IMR-90 (cell line): ENCODE data around the gene ATP1A4. TPM values are rescaled to one million over a fixed set of nuclear protein-coding genes. Genes with fewer than 3 reads are reported as not detected.

Source experiments
- ATAC-seq: fragments of 200-7000 bp; cut with Tn5 transposase; 2 replicates; pipeline ENCODE4 v1.9.1; 2020; ENCODE audit warnings: low read depth, mild to moderate bottlenecking, moderate library complexity
- BruUV-seq: library from RNA; stranded (reverse); fragments of 400-500 nt; replicated peaks from 2 replicates; lab custom pipeline; 2021; lab: Mats Ljungman, UMichigan
- CTCF ChIA-PET: fragments of 300-600 bp; formaldehyde crosslinking; extraction: SDS; loops from one replicate; lab custom pipeline; 2021; ENCODE audit warnings: antibody characterized with exemption; lab: Yijun Ruan, JAX
- POLR2A ChIA-PET: fragments of 300-600 bp; sonication (Branson Sonifier 250); formaldehyde crosslinking; loops from one replicate; lab custom pipeline; 2022; ENCODE audit warnings: antibody characterized with exemption; ENCODE audit not compliant: unreplicated experiment; lab: Charles Lee
- DNase-seq: peaks from one replicate; pipeline ENCODE4 v3.0.0; 2013
- H2AFZ ChIP-seq: replicated peaks from 2 replicates; pipeline ENCODE3; 2013; ENCODE audit warnings: low read length, mild to moderate bottlenecking; ENCODE audit not compliant: poor library complexity
- H2AK5ac ChIP-seq: 2 replicates; pipeline ENCODE4 v1.6.1; 2013; ENCODE audit warnings: low read depth, low read length, inconsistent platforms
- H2AK9ac ChIP-seq: replicated peaks from 2 replicates; pipeline ENCODE3; 2013; ENCODE audit warnings: mild to moderate bottlenecking, low read depth, low read length, moderate library complexity; ENCODE audit not compliant: poor library complexity
- H2BK120ac ChIP-seq: 2 replicates; pipeline ENCODE4 v1.6.1; 2013; ENCODE audit warnings: low read depth, low read length, inconsistent platforms
- H2BK15ac ChIP-seq: 3 replicates; pipeline ENCODE4 v1.6.1; 2013; ENCODE audit warnings: low read depth, low read length, inconsistent platforms
- H2BK20ac ChIP-seq: 2 replicates; pipeline ENCODE4 v1.6.1; 2013; ENCODE audit warnings: low read depth, mild to moderate bottlenecking, inconsistent platforms, low read length, moderate library complexity
- H2BK5ac ChIP-seq: 2 replicates; pipeline ENCODE4 v1.6.1; 2013; ENCODE audit warnings: mild to moderate bottlenecking, low read depth, low read length, inconsistent platforms; ENCODE audit not compliant: poor library complexity, severe bottlenecking
- H3K14ac ChIP-seq: replicated peaks from 2 replicates; pipeline ENCODE4 v1.6.1; 2013; ENCODE audit warnings: low read depth, low read length, inconsistent platforms
- H3K18ac ChIP-seq: 2 replicates; pipeline ENCODE4 v1.6.1; 2013; ENCODE audit warnings: low read depth, low read length, control low read depth
- H3K23ac ChIP-seq: 2 replicates; pipeline ENCODE4 v1.6.1; 2013; ENCODE audit warnings: low read depth, low read length, inconsistent platforms
- H3K27ac ChIP-seq: 2 replicates; pipeline ENCODE4 v1.5.1; 2013; ENCODE audit warnings: mild to moderate bottlenecking, control low read depth, low read length; ENCODE audit not compliant: insufficient read depth
- H3K27me3 ChIP-seq: 2 replicates; pipeline ENCODE4 v1.6.1; 2013; ENCODE audit warnings: low read length; ENCODE audit not compliant: control insufficient read depth, insufficient read depth
- H3K36me3 ChIP-seq: 2 replicates; pipeline ENCODE4 v1.6.1; 2013; ENCODE audit warnings: low read length, mixed read lengths; ENCODE audit not compliant: control insufficient read depth, insufficient read depth
- H3K4ac ChIP-seq: 2 replicates; pipeline ENCODE4 v1.6.1; 2013; ENCODE audit warnings: low read depth, low read length, inconsistent platforms
- H3K4me1 ChIP-seq: 2 replicates; pipeline ENCODE4 v1.6.1; 2013; ENCODE audit warnings: low read length, mixed read lengths; ENCODE audit not compliant: control insufficient read depth, insufficient read depth
- H3K4me2 ChIP-seq: 2 replicates; pipeline ENCODE4 v1.6.1; 2013; ENCODE audit warnings: low read depth, mild to moderate bottlenecking, control low read depth, low read length, moderate library complexity
- H3K4me3 ChIP-seq: 2 replicates; pipeline ENCODE4 v1.5.1; 2013; ENCODE audit warnings: low read depth, mild to moderate bottlenecking, control low read depth, low read length, moderate library complexity; ENCODE audit not compliant: insufficient read depth
- H3K56ac ChIP-seq: 2 replicates; pipeline ENCODE4 v1.6.1; 2013; ENCODE audit warnings: low read length, inconsistent platforms; ENCODE audit not compliant: insufficient read depth; ENCODE audit errors: extremely low read depth
- H3K79me1 ChIP-seq, 2 experiments: 2 replicates each; pipeline ENCODE4 v1.6.1; 2013; ENCODE audit warnings: low read length in 2 of 2, inconsistent platforms in 1 of 2, low read depth in 1 of 2
- H3K9ac ChIP-seq: 2 replicates; pipeline ENCODE4 v1.6.1; 2013; ENCODE audit warnings: low read depth, low read length, control low read depth
- H3K9me1 ChIP-seq: 2 replicates; pipeline ENCODE4 v1.6.1; 2013; ENCODE audit warnings: low read length, inconsistent platforms; ENCODE audit not compliant: insufficient read depth
- H3K9me3 ChIP-seq: 2 replicates; pipeline ENCODE4 v1.6.1; 2013; ENCODE audit warnings: low read length; ENCODE audit not compliant: control insufficient read depth, insufficient read depth
- H4K20me1 ChIP-seq: 2 replicates; pipeline ENCODE4 v1.6.1; 2013; ENCODE audit warnings: low read length, inconsistent platforms; ENCODE audit not compliant: insufficient read depth
- H4K5ac ChIP-seq: 2 replicates; pipeline ENCODE4 v1.6.1; 2013; ENCODE audit warnings: mild to moderate bottlenecking, low read depth, low read length, control low read depth
- H4K8ac ChIP-seq, 2 experiments: 2 replicates each; pipeline ENCODE4 v1.6.1; 2013; ENCODE audit warnings: low read depth in 2 of 2, low read length in 2 of 2, control low read depth in 1 of 2, inconsistent platforms in 1 of 2
- H4K91ac ChIP-seq: 2 replicates; pipeline ENCODE4 v1.6.1; 2013; ENCODE audit warnings: low read depth, low read length, inconsistent platforms; ENCODE audit not compliant: insufficient read depth
- FOS ChIP-seq: fragments of 150-350 bp; IDR thresholded peaks from 2 replicates; pipeline ENCODE4 v1.6.1; 2016; ENCODE audit warnings: low read depth, low read length
- MAZ ChIP-seq: IDR thresholded peaks from 2 replicates; pipeline ENCODE4 v1.6.1; 2012; ENCODE audit warnings: low read depth, mild to moderate bottlenecking, low read length, improper control_type of control experiment, moderate library complexity, borderline replicate concordance
- WGBS, 2 experiments: methylation state at CpG; one replicate each; pipeline versions ENCODE4 v1.1.5 to v1.1.7; 2013; ENCODE audit warnings: missing lambda C conversion rate in 2 of 2; ENCODE audit not compliant: insufficient read length in 1 of 2; ENCODE audit errors: extremely low coverage in 2 of 2; 5-methylcytosine and 5-hydroxymethylcytosine counted together
- dilution Hi-C: fragments of 300-500 bp; cut with HindIII; formaldehyde crosslinking; loops from one replicate; pipeline ENCODE4 v1.14.3; 2018; ENCODE audit warnings: low sequenced_read_pairs; ENCODE audit not compliant: unreplicated experiment
- in situ Hi-C: fragments of 300-500 bp; cut with MboI; formaldehyde crosslinking; loops from 3 replicates; pipeline ENCODE4 v1.14.3; 2019; ENCODE audit warnings: low sequenced_read_pairs, inconsistent platforms, mixed read lengths
- intact Hi-C: fragments of 100-400 bp; cut with micrococcal nuclease; formaldehyde crosslinking; loops from 2 replicates; pipeline ENCODE4 v1.10.0; 2022
- polyA plus RNA-seq, 3 experiments: library from polyadenylated mRNA; depleted of rRNA; stranded (reverse); fragments of >200 nt; gene quantifications; 2 replicates each; pipeline ENCODE4 v1.2.3, GENCODE V29; 2012; ENCODE audit warnings: low replicate concordance in 1 of 3
- total RNA-seq: library from RNA; depleted of rRNA; stranded (reverse); fragments of >200 nt; gene quantifications from 2 replicates; pipeline ENCODE4 v1.2.3, GENCODE V29; 2012

Gene ATP1A4
- total and polyA plus RNA-seq, 2 of the 4 experiments (the other 2 are of a cell fraction), result not detected

- H2AFZ ChIP-seq, result peak overlapping the region; percentile 77
- peak; percentile 60 for ATAC-seq
- H4K5ac ChIP-seq, result no peak overlapping the region
- peak overlapping the region; percentile 80; the same call in 1 of the 2 replicates for H2BK20ac ChIP-seq
- H3K4me2 ChIP-seq, result no peak overlapping the region
- H4K8ac ChIP-seq, result peak overlapping the region in 1 of 2 experiments; percentile 70; a peak in 2 of 4 replicates
- H3K27ac ChIP-seq, result no peak overlapping the region
- H3K9me3 ChIP-seq, result no peaks in the 10 kb centered on the region
- TF ChIP-seq FOS, result peak; percentile 26; the same call in 1 of the 2 replicates
- no peak for TF ChIP-seq MAZ
- DNase-seq, result peak; percentile 60
- H3K23ac ChIP-seq, result no peak overlapping the region
- intact Hi-C loops (no loop called here), in situ Hi-C loops (no loop called here), dilution Hi-C loops (no loop called here)
- peak overlapping the region; percentile 45 for H3K4ac ChIP-seq
- H3K56ac ChIP-seq, result no peak overlapping the region
- peaks cover 17% of the 10 kb centered on the region for H3K4me1 ChIP-seq
- peak overlapping the region; percentile 60 for H3K14ac ChIP-seq
- peaks cover 12% of the 10 kb centered on the region for H3K27me3 ChIP-seq
- H3K36me3 ChIP-seq, result no peaks in the 10 kb centered on the region
- H3K9me1 ChIP-seq, result peaks cover 26% of the 10 kb centered on the region
- ChIA-PET CTCF (interaction anchor here (1.4 kb wide), 1 partner anchor 14 kb away, joined by 3 read pairs; no protein-coding TSS in a partner anchor), POLR2A (no interaction called here)
- H4K20me1 ChIP-seq, result no peaks in the 10 kb centered on the region
- H4K91ac ChIP-seq, result peak overlapping the region; percentile 78; the same call in 1 of the 2 replicates
- H2AK9ac ChIP-seq, result no peak overlapping the region
- 76% methylated on average over 4 of the region's 7 CpGs; no CpG with 5 or more reads in 1 of the 2 experiments for WGBS, 2 experiments
- H3K18ac ChIP-seq, result no peak overlapping the region
- H3K4me3 ChIP-seq, result no peak overlapping the region
- H3K9ac ChIP-seq, result no peak overlapping the region
- no peaks in the 10 kb centered on the region for H3K79me1 ChIP-seq
- no TSS peak for BruUV-seq
- peak overlapping the region; percentile 29 for H2AK5ac ChIP-seq
- peak overlapping the region; percentile 59; the same call in 1 of the 2 replicates for H2BK120ac ChIP-seq
- H2BK15ac ChIP-seq, result peak overlapping the region; percentile 75; the same call in 2 of the 3 replicates
- no peak overlapping the region for H2BK5ac ChIP-seq
Measured at GRCh38 chr1:160127865-160128523, 23.4 kb upstream of the ATP1A4 start.
